ENCODE results near the gene MAST2. TPM values are rescaled to one million over a fixed set of nuclear protein-coding genes. Genes with fewer than 3 reads are reported as not detected.

The MAST2 gene
- total and polyA plus RNA-seq, 9 of the 15 experiments (the other 6 are each of a cell fraction or from before 2014, with no cell fraction given) = 0.73 to 32.0 (median 17.8) TPM

- in situ Hi-C loops (cut with MboI) = no loop called here
- H3K9ac ChIP-seq (ENCODE audit: insufficient read depth in 1 of 2, low read depth in 2 of 2, low read length in 2 of 2) = no peak overlapping the region
- H4K20me1 ChIP-seq (replicated peaks; ENCODE audit: control insufficient read depth, insufficient read depth, low read length) = no peaks in the 10 kb centered on the region; the same call in 1 of the 2 replicates
- no peaks in the 10 kb centered on the region for H3K27me3 ChIP-seq (ENCODE audit: control insufficient read depth in 2 of 2, insufficient read depth in 2 of 2, low read length in 2 of 2)
- no peak overlapping the region for H3K27ac ChIP-seq (ENCODE audit: extremely low read depth, low read depth, low read length)
- H3K79me2 ChIP-seq (ENCODE audit: control insufficient read depth, insufficient read depth, low read length) = no peaks in the 10 kb centered on the region
- no peaks in the 10 kb centered on the region; the same call in 2 of the 3 replicates for H3K36me3 ChIP-seq (ENCODE audit: control insufficient read depth, insufficient read depth, low read length)
- no TSS peak for BruUV-seq (replicated peaks)
- H2AFZ ChIP-seq (ENCODE audit: low read depth, low read length) = no peak overlapping the region
- WGBS (ENCODE audit: insufficient coverage, low coverage, missing lambda C conversion rate) = 59% methylated on average over 1 of the region's 1 CpG
- H3K9me3 ChIP-seq (replicated peaks; ENCODE audit: control insufficient read depth, insufficient read depth, low read depth, low read length) = no peaks in the 10 kb centered on the region
- TF ChIP-seq, protein P1, sequence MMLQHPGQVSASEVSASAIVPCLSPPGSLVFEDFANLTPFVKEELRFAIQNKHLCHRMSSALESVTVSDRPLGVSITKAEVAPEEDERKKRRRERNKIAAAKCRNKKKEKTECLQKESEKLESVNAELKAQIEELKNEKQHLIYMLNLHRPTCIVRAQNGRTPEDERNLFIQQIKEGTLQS (IDR thresholded peaks at IDR 0.05) = 0 out of 2 replicates have a peak, but pooled peaks have one; percentile 22
- TF ChIP-seq, protein P1 (CRISPR knock-in tag; conservative IDR thresholded peaks at IDR 0.05) = no peak
- TF ChIP-seq ATF7 (IDR thresholded peaks at IDR 0.05) = peak; percentile 70; the same call in 1 of the 2 replicates
- TF ChIP-seq CEBPB (tag; IDR thresholded peaks at IDR 0.05) = peak; percentile 39; the same call in 1 of the 2 replicates
- TF ChIP-seq ETS1 (conservative IDR thresholded peaks at IDR 0.05; ENCODE audit: control insufficient read depth, low read depth, low read length) = no peak
- no peak for TF ChIP-seq ZNF253 (CRISPR knock-in tag; conservative IDR thresholded peaks at IDR 0.05)
- peak; percentile 82 for TF ChIP-seq HMBOX1 (IDR thresholded peaks at IDR 0.05)
- TF ChIP-seq CEBPG (CRISPR knock-in tag; IDR thresholded peaks at IDR 0.05) = peak; percentile 44; the same call in 1 of the 2 replicates
- peak; percentile 26 to 72; a peak in 3 of 4 replicates for TF ChIP-seq CEBPG (tag; conservative IDR thresholded peaks at IDR 0.05 in 1 of 2, IDR thresholded peaks at IDR 0.05 in 1 of 2)
- no peak for TF ChIP-seq RCOR1 (IDR thresholded peaks at IDR 0.05; ENCODE audit: borderline replicate concordance in 1 of 2, low read depth in 2 of 2, low read length in 2 of 2)
- TF ChIP-seq MEF2D (tag; conservative IDR thresholded peaks at IDR 0.05; ENCODE audit: low read depth) = 0 out of 2 replicates have a peak, but pooled peaks have one; percentile 21
- TF ChIP-seq JUND (IDR thresholded peaks at IDR 0.05; ENCODE audit: borderline replicate concordance, low read depth, low read length) = no peak
- TF ChIP-seq JUND (tag; IDR thresholded peaks at IDR 0.05; ENCODE audit: borderline replicate concordance, low read depth, low read length) = 0 out of 3 replicates have a peak, but pooled peaks have one; percentile 30
- POLR2A ChIA-PET = interaction anchor here (0.6 to 0.8 kb wide), 2 partner anchors 281 to 334 kb away, joined by 3 to 4 read pairs; no protein-coding TSS in a partner anchor
- peak; percentile 59 for FAIRE-seq
- no peak for DNase-seq (ENCODE audit: extremely low read depth in 1 of 4, low spot score in 3 of 4)
- no peaks in the 10 kb centered on the region for H3K9me1 ChIP-seq (ENCODE audit: control insufficient read depth, insufficient read depth, low read length)
- intact Hi-C loops (cut with micrococcal nuclease) = no loop called here
- CTCF ChIA-PET (ENCODE audit: low intra/inter-chr PET ratio) = no interaction called here
- no peak overlapping the region for H3K4me3 ChIP-seq
- H3K4me1 ChIP-seq (replicated peaks in 1 of 2; ENCODE audit: control insufficient read depth in 2 of 2, insufficient read depth in 2 of 2, low read length in 2 of 2) = peaks cover 12 to 16% of the 10 kb centered on the region in 2 experiments; a peak in 4 of 5 replicates
- H3K4me2 ChIP-seq (ENCODE audit: insufficient read depth, low read length) = no peak overlapping the region
- ATAC-seq = no peak
These were observed 121.3 kb downstream of the MAST2 start for GRCh38 chr1:45924736-45925135.
